Muscle of back (tissue), 11 donors: ENCODE results near the gene IPO8. TPM values are rescaled to one million over a fixed set of nuclear protein-coding genes. Genes with fewer than 3 reads are reported as not detected.
A peak's percentile ranks its signal among the peaks of the same experiment; 100 is the strongest.
"Not testable (repeated sequence)": the region's sequence is repeated elsewhere in the genome, so short reads cannot be mapped to it uniquely, and the experiment has no call there.

Experiments used
- DNase-seq, 3 donors: peaks; one replicate each; pipeline versions ENCODE4 v3.0.0 to v3.0.0-alpha.2; 2013
- polyA plus RNA-seq, 10 donors: library from polyadenylated mRNA; unstranded; fragments of 120-200 nt; gene quantifications; one replicate each; pipeline ENCODE4 v1.2.1, GENCODE V29; 2013; ENCODE audit not compliant: insufficient read length in 10 of 10

Gene IPO8
- polyA plus RNA-seq, 10 donors, result 21.7 to 37.8 (median 30.4) TPM

DNA sequence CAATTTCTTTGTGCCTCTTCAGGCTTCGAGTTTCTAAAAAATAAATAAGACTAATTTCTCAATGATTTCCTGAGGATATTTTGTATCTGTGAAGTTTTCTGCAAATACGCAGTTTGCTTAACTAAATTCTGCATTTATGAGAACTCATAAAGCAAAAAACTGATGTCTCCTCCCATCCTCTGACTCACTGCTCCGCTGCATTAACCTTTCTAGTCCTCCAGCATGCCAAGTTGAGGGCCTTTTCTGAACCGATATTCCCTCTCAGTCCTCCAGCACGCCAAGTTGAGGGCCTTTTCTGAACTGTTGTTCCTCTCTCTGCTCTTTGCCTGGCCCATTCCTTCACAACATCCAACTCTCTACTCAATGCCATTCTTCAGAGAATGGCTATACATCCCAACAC, 3.2 kb downstream of the IPO8 start:
- DNase-seq, result no peak

DNA sequence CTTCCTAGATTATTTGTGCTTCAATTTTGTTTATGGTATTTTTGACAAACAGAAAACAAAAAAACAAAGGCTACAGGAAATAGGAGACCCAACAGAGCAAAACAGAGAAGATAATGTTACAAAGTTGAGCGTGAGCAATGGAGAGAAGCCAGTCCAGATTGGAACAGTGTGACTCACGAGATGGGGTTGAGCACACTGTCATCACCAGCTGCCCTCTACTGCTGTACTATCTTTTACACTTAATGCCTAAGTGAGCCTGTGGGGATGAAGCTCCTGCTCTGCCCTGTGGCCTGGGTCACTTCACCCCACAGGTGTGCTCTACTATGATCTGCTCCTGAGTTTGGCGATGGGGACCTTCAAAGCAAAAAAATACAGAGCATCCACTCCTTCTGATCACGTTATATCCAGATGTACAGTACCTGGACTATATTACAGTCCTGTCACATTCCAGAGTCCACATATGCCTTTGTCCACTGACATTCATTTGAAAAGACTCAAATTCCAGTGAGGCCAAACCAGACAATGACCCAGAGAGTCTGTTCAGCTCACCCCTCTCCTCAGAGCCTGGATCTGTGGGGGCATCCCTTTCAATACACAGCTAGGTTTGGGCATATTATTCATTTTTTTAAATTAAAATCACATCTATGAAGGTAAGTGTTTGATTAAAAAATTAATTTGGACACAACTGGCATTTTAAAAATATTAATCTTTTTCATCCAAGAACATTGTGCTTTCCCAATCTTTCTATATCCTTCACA, 4.4 kb downstream of the IPO8 start:
- peak; percentile 18 to 53 (median 21) for DNase-seq

DNA sequence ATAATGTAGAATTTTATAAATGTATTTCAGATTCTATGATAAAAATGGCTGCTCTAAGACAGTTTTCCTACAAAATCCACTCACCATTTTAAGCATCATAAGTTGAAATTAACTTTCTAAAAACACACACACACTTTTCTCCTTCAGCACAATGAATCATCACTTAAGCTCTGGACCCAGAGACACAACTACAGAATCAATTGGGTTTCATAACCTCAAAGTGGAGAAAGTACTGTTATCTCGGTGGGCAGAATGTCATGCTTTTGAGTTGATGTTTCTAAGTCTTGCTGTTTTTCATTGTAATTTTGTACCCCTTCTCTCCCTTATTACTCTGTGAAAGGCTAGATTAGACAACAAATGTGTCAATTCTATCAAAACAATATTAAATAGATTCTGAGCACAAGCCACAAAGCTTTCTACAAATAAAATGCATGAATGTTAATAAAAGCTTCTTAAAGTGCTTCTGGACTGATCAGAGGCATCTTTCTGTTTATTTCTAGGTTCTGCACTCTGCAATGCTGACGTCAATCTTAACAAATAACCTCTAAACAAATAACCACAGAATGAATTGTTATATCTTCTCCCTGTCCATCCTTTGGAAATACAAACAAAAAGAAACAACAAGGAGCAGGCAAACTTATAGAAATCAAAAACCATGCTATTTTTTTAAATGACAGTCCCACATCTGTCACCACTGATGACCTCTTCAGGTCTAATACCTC, 8.2 kb downstream of the IPO8 start:
- DNase-seq, result no peak

DNA sequence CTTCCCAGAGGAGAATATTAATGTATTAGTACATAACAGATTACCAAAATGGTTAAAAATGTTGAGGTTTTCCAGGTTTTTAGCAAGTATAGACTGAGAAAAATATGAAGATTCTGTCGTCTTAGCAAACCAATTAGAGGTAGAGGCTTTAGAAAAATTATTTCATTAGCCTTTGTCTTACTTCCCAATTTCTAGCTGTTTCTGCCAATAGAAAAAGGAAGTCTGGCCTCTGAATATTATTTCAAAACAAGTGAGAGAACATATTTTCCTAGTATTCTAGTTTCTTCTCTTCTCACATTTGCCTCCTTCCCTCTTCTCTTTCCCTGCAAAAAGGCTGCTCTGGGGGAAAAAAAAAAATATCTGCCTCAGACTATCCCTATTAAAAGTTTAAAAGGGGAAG, 16.4 kb downstream of the IPO8 start:
- no peak for DNase-seq

DNA sequence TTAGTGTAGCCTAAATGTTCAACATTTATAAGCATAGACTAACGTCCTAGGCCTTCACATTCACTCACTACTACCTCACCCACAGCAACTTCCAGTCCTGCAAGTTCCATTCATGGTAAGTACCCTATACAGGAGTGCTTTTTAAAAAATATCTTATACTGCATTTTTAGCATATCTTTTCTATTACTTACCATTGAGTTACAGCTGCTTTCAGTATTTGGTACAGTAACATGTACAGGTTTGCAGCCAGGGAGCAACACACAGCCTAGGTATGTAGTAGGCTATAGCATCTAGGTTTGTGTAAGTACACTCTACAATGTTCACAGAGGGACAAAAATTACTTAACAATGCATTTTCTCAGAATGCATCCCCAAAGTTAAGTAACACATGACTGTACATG, 17.4 kb downstream of the IPO8 start:
- DNase-seq, result no peak

DNA sequence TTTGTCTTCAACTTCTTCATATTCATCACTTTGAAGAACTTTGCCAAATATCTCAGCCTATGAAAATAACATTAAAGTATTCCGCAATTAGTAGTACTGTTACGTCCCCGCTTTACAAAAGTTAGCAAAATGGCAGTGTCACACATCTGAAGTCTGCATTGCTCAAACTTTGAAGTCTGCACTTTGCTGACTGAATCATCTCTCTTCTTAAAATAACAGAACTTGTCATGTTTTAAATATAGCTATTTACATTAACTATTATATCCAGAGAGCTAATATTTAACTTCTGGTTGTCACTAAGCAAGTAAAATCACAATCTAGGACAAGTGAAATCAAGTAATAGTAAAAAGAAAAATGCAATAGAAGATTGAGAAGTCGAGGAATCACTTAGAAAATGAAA, 34.5 kb downstream of the IPO8 start:
- no peak for DNase-seq

DNA sequence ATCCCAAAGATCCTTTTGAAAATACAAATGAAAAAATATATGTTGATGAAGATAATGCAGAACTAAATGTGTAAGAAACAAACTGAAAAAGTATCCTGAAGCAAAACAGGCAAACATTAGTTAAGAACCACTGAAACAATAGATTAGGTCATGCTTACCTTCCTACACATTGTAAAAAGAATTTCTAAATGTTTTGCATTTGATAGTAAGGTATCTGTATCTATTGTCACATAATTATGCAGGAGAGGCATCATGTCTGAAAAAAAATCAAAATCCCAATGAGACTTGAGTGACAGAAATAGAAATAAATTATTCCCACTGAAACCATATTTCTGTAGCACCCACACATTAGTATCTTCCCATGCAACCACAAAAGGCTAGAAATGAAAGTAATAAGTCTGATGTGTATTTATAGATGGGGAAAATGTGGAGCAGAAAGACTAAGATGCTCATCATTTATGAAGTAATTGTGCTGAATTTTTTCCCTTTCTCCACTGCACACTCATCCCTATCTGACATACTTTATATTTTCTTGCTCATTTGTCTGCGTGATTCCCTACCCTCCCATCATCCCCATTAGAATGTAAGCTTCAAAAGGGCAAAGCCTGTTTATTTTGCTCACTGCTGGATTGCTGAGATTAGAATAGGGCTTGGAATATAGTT, 43.5 kb downstream of the IPO8 start:
- no peak for DNase-seq

DNA sequence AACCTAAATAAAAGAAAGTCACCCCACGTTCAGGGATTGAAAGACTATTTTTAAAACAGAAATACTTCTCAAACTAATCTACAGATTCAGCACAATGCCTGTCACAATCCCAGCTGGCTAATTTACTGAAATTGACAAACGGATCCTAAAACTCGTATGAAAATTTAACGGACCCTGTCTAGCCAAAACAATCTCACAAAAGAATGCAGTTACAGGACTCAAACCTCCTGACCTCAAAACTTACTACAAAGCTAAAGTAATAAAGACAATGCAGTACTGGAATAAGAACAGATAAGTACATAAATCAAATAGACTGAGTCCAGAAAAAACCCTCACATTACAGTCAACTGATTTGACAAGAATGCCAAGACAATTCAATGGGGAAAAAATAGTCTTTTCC, 48.8 kb downstream of the IPO8 start:
- DNase-seq, result peak in 1 of 3 donors; percentile 5

DNA sequence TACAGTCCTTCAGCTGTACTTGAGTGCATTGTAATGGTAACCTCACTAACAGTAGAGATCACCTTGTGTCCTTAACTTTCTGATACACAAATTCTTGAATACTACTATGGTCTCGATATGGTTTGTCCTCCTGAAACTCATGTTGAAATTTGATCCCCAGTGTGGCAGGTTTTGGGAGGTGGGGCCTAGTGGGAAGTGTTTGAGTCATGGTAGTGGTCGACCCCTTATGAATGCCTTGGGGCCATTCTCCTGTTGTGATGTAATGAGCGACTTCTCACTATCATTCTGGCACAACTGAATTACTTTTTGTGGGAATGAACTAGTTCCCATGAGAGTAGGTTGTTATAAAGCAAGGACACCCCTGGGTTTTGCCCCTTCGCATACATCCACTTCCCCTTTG, 52.3 kb downstream of the IPO8 start:
- DNase-seq, result no peak

DNA sequence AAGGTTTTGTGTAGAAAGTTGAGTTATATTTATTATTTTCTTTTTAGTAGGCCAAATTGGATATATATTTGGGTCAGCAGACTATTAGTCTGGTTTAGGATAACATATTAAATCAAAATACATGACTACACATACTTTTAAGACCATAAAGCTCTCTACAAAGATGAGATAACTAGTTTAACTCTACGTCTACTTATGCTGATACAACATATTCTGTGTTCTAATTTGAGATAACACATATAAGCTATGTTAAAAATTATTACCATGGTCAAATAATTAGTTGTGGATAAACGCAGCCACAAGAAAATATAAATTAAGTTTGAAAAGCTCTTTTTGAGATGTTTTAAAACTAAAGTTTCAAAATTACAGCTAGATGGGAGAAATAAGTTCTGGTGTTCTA, 55.3 kb downstream of the IPO8 start:
- no peak for DNase-seq

DNA sequence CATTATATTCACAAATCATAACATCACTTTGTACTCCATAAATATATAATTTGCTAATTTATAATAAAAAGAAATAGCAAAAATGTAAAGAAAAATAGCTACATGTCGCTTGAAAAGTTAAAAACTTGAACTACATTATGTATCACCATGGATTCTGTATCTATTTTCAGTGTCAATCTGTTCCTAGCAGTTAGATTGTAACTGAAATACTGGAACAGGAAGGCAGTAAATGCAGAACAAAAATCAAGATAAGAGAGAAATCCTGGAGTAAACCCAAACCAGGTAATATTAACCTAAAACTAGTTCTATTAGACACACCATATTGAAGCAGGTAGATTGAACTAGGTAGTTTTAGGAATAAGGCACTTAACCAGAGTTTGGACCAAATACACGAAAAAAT, 60.3 kb downstream of the IPO8 start:
- no peak for DNase-seq

DNA sequence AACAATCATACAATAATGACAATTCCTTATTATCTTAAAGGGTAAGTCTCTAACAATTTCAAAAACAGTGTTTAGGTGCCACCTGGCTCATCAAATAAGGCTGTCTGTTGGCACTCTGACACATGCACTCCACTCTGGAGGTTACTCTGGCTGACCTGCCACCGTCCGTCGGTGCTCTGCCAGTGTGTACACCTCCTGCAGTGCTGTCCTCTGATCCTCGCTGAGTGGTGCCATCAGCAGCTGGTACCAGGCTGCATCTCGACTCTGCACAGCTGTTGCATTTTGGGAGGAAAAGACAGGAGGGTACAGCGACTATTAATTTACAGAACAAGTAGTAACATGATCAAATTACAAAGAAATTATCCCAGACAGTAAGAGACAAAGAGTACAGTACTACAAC, 63.9 kb downstream of the IPO8 start:
- DNase-seq, result peak in 2 of 3 donors; percentile 2 to 3

DNA sequence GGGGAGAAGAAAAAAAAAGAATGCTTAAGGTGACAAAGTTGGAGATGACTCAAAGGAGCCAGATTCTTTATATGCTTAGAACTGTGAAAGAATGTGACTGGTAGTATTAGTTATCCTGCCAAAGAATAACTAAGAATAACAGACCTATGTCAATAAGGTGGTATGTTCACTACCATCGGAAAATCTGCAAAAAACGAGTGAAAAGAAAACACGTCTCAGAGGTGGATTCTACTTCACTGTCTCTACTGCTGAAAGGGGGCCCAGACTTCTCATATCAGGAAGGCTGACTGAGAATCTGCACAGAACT, 64.7 kb downstream of the IPO8 start:
- DNase-seq, result no peak

DNA sequence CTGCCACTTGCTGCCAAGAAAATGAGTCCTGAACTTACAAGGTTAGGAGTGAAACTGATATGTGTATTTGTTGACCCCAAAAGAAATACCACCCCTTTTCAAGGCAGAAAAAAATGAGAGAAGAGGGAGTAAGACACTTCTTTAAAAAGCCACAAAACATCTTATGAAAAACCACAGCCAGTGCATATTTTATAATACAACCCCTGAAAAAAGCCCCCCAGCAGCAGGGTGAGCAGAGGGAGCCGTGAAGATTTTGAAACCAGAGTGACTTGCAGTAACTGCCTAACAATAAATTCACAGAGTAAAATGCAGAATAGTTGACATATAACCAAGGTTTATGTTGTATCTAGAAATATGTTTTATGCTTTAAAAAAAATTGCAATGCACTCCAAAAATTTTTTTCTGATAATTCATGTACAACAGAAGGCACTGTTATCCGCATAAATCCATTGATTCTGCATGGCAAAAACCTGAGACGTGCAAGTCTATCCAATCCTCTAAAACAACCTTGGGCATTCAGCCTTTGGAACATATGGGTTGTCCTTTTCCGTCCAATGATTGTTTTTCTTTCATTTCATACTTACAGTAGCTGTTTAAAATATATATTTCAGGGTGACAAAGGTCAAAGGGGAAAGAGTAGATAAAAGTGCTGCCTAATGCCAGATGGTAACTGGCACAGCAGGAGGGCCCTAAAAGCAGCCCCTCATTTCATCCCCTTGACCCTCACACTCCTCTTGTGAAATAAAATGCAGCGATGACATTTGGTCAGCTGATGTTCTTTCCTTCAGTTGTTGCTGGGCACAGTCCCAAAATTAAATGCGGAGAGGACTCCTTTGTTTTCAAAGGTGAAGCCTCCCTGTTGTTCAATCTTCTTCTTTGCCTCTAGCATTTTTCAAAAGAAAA, 65.3 kb downstream of the IPO8 start:
- peak in 1 of 3 donors; percentile 1 for DNase-seq

DNA sequence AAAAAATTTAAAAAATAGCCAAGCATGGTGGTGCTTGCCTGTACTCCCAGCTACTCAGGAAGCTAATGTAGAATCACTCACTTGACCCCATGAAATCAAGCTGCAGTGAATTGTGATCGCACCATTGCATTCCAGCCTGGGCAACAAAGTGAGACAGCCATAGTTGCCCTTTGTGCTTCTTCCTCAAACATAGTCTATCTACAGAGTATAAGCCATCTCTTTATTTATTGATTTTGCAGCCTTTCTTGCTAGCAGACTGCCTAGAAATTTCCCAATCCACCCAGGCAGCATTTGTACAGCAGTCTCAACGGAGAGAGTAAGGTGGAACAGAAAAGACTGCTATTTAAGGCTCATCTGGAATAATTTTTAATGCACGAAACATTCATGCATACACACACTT, 68.8 kb downstream of the IPO8 start:
- DNase-seq, result no peak

DNA sequence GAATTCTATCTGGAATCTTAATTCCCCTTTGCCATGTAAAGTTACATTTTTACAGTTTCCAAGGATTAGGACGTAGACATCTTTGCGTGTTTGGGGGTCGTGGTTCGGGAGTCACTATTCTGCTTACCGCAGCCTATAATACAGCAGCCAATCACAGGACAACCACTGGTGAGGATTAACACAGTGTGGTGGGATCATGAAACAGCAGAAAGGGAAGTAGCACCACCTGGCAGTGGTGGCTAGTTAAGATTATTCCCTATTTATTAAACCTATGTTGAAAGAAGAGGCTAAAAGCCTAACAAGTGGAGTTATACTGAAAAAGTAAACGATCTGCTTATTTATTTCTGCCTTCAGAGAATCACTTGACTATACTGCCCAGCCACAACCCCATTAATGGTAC, 71.7 kb downstream of the IPO8 start:
- no peak for DNase-seq

DNA sequence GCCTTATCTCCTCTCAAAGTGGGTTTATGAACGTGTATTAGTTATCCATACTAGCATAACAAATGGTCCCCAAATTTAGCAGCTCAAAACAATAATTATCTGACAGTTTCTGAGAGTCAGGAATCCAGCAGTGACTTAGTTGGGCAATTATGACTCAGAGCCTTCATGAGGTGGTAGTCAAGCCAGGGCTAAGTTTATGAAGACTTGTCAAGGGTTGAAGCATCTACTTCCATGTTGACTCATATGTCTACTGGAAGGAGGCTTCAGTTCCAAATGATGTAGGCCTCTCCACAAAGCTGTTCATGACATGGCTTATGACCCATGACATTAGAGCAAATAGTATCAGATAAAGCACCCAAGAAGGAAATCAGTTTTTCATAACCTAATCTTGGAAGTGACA, 73.2 kb downstream of the IPO8 start:
- DNase-seq, result no peak

DNA sequence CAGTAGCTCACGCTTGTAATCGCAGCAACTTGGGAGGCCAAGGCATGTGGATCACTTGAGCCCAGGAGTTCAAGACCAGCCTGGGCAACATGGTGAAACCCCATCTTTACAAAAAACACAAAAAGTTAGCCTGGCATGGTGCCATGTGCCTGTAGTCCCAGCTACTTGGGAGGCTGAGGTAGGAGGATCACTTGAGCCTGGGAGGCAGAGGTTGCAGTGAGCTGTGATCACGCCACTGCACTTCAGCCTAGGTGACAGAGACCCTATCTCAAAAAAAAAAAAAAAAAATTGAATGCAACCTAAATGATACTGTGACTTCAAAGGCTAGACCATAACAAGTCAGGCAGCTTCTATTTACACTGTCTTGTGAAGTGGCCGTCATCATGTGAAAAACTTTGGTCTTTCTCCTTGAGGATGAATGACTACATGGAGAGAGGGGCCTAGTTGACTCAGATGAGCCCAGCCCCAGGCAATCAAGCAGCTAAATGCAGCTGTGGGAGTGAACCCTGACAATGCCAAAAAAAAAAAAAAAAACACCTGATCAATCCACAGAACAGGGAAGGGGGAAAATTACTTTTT, 73.9 kb downstream of the IPO8 start:
- not testable (repeated sequence) for DNase-seq

DNA sequence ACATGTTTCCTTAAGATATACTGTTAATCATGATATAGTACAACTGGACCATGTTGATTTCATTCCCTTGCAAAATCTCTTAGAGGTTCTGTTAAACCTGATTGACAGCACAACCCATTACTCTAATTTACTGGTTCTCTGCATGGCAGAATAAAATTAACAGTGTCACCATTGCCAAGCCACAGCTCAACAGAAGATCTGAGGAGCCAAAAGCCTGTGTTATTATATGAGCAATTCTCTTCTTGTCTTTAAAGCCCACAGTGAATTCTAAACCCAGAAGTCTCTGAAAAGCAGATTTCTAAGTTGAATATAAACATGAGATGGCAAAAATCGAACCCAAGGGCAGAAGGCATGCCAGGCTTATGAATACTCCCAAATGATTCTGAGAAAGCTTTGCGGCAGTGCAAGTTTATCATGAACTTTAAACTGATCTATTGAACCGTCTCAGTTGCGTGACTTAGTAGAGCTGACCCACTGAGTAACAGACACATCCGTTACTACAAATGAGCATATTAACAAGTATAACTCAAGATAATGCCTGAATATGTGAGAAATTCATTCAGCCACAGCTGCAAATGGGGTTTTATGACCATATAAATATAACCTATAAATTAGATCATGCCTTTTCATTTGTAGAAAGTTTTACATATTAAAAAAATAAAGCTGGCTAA, 78.2 kb downstream of the IPO8 start:
- DNase-seq, result no peak

DNA sequence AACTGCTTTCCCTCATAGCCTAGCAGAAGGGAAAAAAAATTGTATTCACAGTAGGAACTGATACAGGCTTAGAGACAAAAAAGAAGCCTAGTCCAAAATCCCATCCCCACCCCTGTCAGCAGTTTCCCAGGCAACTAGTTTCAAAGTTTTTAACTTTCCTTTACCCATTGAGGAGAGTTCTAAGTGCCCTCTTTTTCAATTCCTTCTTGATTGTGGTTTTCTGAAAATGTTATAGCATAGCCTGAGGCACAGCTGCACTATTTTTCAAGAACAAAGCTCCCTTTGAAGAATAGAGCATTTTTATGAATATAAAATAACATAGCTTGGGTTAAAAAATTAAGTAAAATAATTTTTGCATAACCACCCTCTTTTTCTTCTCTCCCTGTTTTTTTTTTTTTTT, 81.6 kb downstream of the IPO8 start:
- no peak for DNase-seq

DNA sequence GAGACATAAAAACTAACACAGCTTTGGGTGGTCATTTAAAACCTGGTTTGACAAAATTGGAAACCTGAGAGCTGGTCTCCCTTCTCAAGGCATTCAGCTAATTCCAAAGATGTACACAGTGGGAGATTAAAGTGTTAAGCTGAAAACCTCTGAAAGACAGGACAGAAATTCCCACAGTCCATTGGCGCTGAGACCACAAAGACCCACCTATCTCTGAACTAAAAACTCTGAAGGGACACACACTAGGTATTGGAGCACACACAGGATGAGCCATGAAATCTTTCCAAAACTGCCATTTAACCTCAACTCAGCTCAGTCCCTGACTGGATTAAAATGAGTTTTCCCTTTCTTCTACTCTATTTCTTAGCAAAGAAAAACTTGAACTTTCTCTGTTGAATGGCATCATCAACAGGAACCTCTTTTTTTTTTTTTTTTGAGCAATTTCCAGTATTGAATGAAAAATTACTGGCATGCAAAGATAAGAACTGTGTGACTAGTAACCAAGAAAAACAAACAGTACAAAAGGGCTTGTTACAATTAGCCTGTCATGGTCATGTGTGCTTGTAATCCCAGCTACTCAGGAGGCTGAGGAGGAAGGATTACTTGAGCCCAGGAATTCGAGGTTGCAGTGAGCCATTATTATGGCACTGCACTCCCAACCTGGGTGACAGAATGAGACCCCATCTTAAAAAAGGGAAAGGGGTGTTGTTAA, 82.4 kb downstream of the IPO8 start:
- no peak for DNase-seq
